HG03060 (cell line): ENCODE measurements around the gene TBC1D23.
A peak's percentile ranks its signal among the peaks of the same experiment; 100 is the strongest.
"Not testable (repeated sequence)": the region's sequence is repeated elsewhere in the genome, so short reads cannot be mapped to it uniquely, and the experiment has no call there.

Source experiments
- ATAC-seq: cut with Tn5 transposase; IDR thresholded peaks from one replicate; pipeline ENCODE4 v1.9.1; 2021; ENCODE audit warnings: low read depth, moderate number of reproducible peaks; ENCODE audit not compliant: unreplicated experiment

TBC1D23 gene

DNA sequence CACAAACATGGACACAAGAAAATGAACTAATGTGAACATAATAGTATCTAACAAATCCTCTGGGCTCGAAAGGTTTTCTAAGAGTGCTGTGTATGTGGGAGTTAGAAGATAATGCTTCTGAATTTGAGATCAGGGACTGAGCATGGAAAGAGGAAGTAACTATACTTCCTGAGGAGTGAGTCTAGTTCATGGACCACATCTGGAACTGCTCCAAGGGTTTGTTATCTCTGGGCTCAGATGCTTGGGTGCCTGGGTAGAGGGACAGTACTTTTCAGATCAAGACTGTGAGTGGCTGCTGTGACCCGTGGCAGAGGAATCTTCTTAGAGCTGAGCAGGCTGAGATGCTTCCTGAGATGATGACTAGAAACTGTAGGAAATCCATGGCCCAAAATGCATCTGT is 28.5 kb downstream of the TBC1D23 start:
- ATAC-seq = no peak

DNA sequence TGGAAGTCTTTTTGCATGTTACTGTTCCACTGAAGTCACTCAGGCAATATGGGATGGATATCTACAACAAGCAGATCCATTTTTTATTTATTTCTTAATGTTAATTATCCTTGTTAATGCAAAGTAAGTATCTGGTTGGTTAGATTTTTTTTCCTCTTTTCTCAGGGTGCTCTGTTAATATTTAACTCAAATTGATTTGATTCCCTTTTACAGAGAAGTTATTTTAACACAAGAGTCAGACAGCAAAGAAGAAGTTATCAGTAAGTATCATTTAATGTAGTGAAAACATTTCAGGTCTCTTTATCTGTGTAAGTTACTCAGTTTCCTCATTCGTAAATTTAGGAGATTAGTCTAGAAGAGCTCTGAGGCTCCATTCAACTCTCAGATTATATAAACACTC is 34.3 kb downstream of the TBC1D23 start:
- no peak for ATAC-seq

DNA sequence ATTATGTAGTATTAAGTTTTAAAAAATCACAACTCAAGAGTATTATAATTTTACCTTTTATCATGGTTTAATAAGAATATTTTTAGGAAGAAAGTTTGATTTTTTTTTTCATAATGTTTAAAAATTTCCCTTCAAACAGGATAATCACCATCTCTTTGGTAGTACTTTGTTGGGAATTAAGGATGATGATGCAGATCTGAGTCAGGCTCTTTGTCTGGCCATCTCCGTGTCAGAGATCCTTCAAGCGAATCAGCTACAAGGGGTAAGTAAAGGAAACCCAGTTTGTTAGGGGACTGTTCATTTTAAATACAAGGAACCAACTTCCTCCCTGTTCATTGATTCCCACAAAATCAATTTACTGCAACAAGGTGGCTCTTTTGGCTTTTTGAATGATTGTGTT is 37.0 kb downstream of the TBC1D23 start:
- no peak for ATAC-seq

DNA sequence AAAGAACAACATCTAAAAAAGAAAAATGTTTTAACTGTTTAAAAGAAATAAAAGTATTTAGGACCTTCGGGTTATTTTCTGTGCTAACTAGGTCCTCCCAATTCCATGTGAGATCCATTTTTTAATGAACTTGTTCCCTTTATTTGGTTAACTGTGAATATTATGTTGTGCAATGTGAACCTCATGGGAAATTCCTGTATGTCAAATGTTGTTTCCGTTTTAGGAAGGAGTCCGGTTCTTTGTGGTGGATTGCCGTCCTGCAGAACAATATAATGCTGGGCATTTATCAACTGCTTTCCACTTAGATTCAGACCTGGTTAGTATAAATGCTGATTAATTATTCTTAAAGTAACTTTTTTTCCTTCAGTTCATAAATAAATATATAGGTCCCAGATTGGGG is 38.2 kb downstream of the TBC1D23 start:
- no peak for ATAC-seq

DNA sequence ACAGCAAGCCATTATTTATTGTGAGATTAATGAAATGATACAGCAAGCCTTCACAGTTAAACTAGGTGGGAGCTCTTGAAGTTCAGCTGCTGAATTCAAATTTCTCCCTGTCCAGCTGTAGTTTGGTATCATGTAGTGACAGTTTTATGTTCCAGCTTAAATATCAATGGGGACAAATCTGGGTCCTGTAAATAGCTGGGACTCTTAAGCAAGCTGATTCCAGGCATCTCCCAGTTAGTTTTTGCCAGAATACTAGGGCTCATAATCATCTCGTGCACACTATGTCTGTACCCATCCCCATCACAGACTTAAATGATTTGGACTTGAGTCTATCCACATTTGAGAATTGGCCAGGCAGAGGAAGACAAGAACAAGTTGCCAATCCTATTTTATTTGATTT is 45.9 kb downstream of the TBC1D23 start:
- ATAC-seq = no peak

DNA sequence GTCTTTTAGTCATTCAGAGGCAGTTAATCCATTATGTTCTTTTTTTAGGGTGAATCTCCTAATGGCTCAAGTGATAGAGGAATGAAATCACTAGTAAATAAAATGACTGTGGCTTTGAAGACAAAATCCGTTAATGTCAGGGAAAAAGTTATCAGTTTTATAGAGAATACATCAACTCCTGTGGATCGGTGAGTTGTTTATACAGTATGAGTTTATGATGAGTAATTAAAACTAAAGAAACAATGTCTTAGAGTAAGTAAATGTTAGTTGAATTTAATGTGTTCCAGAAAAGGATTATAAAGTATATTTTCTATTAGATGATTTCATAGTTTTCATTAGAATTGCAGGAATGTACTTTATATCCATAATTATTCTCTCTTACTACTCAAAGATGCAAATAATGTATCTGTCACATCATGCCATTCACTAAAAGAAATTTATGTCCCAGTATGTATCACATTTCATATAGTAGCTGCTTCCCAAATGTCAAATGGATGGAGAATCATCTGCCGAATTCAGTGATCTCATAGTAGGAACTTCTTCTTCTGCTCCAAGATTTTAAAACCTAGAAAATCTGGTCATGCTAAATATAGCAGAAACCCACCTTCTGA is 49.7 kb downstream of the TBC1D23 start:
- no peak for ATAC-seq

DNA sequence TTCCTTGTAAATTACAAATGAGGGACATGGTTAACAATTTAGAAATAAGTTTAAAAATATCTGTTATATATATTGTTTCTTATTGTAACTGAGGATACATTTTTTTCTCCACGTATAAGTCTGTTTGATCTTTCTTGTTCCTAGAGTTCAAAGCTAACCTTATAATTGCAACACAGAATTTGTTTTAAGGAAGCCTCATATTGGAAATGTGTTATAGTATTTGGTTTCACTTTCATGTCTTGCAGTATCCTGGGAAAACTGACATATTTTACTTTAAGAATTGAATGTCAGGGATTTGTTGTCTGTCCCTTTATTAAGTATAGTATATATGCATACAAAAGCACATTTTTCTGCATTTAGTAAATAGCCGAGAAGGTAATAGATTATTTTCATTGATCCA is 50.2 kb downstream of the TBC1D23 start:
- no peak for ATAC-seq

DNA sequence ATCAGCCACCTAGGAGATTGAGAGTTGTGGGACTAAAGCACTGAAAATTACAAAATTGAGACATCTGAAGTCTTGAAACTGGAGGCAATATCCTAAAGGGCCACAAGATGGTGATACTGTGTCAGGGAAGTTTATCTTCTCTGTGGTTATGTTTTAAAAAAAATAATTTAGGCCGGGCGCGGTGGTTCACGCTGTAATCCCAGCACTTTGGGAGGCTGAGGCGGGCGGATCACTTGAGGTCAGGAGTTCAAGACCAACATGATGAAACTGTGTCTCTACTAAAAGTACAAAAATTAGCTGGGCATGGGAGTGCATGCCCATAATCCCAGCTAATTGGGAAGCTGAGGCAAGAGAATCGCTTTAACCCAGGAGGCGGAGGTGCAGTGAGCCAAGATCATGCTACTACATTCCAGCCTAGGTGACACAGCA is 55.9 kb downstream of the TBC1D23 start:
- no peak for ATAC-seq

DNA sequence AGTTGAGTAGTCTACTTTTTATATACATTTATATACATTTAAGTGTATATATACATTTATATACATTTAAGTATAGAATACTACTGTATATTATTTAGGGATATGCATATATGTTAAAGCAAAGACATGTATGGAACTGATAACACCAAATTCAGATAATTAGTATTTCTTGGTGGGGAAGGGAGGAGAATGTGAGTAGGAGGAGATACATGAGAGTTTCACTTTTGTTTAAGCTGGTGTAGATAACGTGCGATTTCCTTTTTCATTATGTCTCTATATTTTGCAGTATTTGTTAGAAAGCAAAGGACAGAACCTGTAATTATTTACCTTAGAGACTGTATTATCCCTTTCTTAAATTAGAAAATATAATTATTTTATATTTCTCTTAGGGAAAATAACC is 57.1 kb downstream of the TBC1D23 start:
- no peak for ATAC-seq

DNA sequence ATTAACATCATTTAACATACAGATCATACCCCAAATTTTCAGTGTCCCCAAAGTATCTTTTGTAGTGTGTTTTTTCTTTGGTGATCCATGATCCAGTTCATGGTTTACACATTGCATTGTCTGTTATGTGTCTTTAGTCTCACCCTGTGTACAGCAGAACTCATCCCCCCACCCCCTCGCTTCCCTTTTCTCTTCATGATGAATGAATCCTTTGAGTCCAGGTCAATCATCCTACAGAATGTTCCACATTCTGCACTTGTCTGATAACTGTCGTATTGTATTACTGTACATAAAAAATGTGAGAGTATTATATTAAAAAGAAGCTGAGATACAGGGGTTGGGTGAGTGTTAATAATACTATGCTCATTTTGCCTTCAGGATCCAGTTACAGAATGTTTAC is 59.2 kb downstream of the TBC1D23 start:
- ATAC-seq = no peak

DNA sequence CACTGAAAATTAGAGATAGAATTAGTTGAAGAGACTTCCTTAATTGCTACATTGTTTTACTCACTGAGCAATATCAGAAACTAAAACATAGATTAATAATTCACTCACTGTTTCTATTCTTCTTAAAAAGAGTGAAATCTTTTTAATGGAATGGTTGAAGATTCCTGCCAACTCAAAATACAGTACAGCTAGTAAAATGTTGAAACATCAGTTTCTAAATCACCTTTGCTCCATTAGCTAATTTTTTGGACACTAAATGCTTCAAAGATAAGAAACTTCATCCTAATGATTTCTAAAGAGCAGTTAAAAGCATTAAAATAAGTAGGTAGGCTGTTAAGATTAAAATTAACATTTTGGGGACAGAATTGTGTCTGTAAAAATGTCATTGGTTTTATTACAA is 63.3 kb downstream of the TBC1D23 start:
- ATAC-seq = no peak

DNA sequence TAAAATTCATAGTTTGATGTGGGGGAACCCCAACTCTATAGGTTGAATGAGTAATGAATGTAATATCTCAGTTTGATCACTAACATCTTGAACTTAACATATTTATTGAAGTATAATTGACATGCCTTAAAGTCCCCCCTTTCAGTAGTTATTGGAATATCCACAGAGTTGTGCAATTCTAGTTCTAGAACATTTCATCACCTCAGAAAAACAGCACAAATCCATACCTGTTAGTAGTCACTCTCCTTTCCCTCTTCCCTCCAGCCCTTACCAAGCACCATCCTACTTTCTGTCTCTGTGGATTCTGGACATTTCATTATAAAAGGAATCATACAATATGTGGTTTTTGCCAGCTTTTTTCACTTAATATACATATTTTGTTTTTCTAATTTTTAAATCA is 65.0 kb downstream of the TBC1D23 start:
- ATAC-seq = no peak

DNA sequence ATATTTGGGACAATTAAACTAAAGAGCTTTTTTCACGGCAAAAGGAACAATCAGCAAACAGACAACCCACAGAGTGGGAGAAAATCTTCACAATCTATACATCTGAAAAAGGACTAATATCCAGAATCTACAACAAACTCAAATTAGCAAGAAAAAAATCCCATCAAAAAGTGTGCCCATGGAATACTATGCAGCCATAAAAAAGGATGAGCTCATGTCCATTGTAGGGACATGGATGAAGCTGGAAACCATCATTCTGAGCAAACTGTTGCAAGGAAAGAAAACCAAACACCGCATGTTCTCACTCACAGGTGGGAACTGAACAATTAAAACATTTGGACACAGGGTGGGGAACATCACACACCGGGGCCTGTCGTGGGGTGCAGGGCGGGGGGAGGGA is 66.6 kb downstream of the TBC1D23 start:
- ATAC-seq = not testable (repeated sequence)

DNA sequence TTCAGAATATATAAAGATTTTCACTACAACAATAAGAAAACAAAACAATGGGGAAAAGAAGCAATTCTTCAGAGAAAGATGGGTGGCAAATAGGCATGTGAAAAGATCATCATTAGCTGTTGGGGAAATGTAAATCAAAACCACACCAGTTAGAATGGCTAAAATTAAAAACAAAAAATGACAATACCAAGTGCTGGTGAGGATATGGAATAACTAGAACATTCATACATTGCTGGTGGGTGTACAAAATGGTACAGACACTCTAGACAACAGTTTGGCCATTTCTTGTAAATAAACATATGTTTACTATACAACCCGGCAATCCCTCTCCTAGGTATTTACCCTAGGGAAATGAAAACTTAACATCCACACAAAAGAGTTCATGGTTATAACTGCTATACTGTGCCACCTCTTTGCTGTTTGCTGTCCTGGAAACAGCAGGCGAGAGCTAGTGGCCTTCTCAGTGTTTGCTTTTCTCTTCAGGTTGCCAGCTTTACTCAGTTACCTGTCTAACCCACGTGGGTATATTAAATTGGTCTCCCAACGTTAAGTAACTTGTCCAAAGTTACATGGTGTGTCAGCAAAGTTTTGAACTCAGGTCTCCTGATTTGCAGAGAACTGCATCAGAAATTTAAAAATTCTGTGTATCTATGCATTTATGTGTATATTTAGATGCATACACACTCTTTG is 69.2 kb downstream of the TBC1D23 start:
- ATAC-seq = no peak

DNA sequence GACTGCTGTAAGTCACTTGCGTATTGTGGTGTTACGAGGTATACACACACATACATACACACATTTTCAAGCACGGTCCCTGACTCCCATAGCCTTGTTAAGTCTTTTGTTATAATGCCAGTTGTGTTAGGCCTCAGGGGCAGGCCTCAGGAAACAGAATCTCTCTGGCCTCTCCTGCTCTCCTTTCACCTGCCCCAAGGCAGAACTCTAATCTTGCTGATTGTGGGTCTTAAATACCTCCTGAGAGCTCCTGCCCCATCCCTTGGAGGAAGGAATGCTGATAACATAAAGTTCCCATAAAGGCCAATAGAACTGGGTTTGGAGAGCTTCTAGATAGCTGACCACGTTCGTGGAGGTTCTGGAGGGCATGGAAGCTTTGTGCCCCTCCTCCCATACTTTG is 69.9 kb downstream of the TBC1D23 start:
- no peak for ATAC-seq

DNA sequence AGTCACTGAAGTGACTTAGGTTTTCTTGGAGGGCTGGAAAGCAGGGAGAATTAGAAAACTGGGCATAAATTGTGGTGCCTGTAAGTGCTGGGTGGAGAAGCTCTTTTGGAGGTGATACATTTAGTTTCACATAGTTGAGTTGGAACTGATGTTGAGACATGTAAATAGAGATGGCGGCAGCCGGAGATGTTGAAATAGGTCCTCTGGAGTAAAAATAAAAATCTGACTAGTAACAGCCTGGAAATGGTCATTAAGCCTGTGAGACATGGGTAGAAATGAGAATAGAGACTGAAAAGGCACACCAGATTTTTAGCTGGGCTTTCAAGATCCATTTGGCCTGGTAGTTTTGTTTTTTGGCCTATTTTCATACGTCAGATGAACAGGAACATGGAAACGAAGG is 70.9 kb downstream of the TBC1D23 start:
- ATAC-seq = no peak

DNA sequence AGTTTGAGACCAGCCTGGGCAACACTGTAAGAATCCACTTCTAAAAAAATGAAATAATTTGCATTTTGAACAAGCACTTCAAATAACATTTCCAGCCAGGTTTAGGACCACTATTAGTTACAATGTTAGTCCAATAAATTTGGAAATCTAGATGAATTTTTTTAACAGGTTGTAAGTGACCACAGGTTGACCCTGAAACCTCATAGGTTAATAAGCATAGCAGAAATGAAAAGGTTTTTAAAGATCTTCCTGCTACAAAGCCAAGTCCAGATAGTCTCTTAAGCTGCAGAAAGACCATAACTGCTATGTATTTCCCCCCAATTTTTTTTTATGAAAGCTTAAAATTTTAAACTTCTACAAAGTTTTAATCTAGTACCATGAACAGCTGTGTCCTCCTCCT is 72.3 kb downstream of the TBC1D23 start:
- ATAC-seq = no peak

DNA sequence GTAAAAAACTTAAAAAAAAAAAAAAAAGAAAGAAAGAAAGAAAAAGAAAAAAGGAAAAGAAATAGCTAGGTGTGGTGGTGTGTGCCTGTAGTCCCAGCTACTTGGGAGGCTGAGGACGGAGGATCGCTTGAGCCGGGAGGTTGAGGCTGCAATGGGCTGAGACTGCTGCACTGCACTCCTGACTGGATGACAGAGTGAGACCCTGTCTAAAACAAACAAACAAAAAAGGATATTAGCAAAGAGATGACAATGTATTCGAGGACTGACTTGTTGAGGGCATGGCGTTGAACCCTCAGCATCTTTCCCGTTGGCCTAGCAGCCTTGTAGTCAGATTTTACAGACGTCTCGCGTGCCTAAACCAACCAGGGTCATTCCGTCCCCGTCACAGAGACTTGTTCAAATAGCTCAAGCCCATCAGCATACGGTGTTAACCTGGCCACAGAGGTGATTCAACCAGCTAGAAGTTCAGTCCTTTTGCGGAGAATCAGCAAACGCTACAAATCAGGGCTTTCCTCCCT is 73.2 kb downstream of the TBC1D23 start:
- ATAC-seq = peak; percentile 21

DNA sequence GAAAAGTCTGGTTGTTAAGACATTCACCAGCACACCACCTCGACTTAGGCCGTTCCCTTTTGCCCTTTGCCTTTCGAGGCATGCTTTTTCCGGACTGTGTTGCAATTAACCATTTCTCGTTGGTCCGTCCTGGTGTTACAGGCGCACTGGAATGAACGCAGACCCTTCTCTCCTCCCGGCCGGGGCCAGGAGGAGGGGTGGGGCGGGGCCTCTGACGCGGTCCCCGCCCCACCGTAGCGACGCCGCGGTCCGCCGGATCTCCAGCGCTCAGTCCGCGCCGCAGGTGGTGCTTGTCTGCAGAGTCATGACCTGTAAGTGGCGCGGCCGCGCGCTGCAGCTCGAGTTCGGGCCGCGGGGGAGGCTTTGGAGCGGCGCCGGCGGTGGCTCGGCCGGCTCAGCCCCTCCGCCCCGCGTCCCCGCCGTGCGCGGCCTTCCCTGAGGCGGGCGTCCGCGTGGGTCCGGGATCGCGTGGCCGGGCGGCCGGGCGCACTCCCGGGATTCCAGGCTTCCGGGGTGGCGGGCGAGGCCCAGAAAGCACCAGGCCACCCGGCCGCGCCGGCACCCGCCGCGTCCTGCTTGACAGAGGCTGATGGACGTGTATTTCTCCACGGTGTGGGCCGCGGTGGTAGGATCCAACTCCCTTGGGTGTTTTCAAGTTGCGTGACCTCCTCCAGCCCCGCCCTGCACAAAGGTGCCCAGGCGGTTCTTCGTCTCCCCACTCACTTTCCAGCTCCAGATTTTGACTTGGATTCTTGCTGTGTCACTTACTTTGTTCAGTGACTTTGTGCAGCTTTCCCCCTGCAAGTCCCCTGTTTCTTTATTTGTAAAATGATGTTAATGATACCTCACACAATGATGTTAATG is 73.9 kb downstream of the TBC1D23 start, which contains the start of gene NIT2:
Gene NIT2, plus strand, starts transcription at position 270 of the 864 bp plus-strand sequence. Its CDS starts 35 bp downstream, at position 305.
- ATAC-seq = peak; percentile 68

DNA sequence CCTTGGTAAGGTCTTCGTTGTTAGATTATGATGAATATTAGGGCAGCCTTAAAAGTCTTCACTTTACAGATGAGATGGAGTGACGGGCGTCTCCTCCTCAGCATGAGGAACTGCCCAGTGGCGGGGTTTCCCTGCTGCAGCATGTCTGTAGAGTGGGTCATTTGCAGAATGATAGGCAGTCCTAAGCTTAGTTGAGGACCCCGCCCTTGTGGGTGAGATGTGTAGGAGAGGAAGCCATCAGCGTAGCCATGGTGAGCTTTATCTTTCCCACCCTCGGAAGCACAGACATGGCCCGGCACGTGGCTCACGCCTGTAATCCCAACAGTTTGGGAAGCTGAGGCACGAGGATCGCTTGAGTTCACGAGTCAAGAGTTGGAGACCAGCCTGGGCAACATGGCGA is 74.6 kb downstream of the TBC1D23 start:
- ATAC-seq = peak; percentile 48

DNA sequence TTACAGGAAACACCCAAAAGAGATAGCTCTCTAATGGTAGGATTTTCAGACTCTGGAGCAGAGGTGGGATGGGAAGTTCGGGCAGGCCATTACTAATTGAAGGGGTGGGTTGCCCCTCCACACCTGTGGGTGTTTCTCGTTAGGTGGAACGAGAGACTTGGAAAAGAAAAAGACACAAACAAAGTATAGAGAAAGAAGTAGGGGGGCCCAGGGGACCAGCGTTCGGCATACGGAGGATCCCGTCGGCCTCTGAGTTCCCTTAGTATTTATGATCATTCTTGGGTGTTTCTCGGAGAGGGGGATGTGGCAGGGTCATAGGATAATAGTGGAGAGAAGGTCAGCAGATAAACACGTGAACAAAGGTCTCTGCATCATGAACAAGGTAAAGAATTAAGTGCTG is 75.4 kb downstream of the TBC1D23 start:
- not testable (repeated sequence) for ATAC-seq
